AG04449 (cell line): ENCODE data around the gene TYW1B.
"Not testable (repeated sequence)": the region's sequence is repeated elsewhere in the genome, so short reads cannot be mapped to it uniquely, and the experiment has no call there.

Experiments
- CTCF ChIA-PET: fragments of 350-600 bp; formaldehyde crosslinking; extraction: SDS; loops from one replicate; lab custom pipeline; 2021; ENCODE audit warnings: antibody characterized with exemption; lab: Yijun Ruan, JAX
- POLR2A ChIA-PET: fragments of 400-600, 350-600 bp; formaldehyde crosslinking; extraction: SDS; loops from one replicate; lab custom pipeline; 2020; ENCODE audit warnings: antibody characterized with exemption, inconsistent platforms; lab: Yijun Ruan, JAX
- DNase-seq: peaks from one replicate; pipeline ENCODE4 v3.0.0-alpha.2; 2010; ENCODE audit warnings: low read depth, low spot score
- H3K4me3 ChIP-seq: 2 replicates; pipeline ENCODE4 v1.5.1; 2011; ENCODE audit warnings: low read depth, mild to moderate bottlenecking, control low read depth, low read length
- CTCF ChIP-seq: IDR thresholded peaks from one replicate; pipeline ENCODE4 v1.5.1; 2011; ENCODE audit warnings: mild to moderate bottlenecking, moderate library complexity, low read length, control low read depth, inconsistent platforms; ENCODE audit not compliant: insufficient read depth; ENCODE audit errors: missing control alignments

Gene TYW1B

GRCh38 chr7:72603073-72603472, 224.9 kb downstream of the TYW1B start:
- POLR2A ChIA-PET = no interaction called here
- CTCF ChIA-PET = no interaction called here
- no peak for DNase-seq
- TF ChIP-seq CTCF = no peak
- H3K4me3 ChIP-seq = no peak overlapping the region

GRCh38 chr7:72601683-72602082, 226.3 kb downstream of the TYW1B start:
- DNase-seq, CTCF ChIA-PET, POLR2A ChIA-PET: not testable (repeated sequence)

GRCh38 chr7:72590023-72590422, 238.0 kb downstream of the TYW1B start:
- POLR2A ChIA-PET, CTCF ChIA-PET, DNase-seq, H3K4me3 ChIP-seq: not testable (repeated sequence)

More at GRCh38 chr7:72601683-72602082, 226.3 kb downstream of the TYW1B start:
- not testable (repeated sequence) for H3K4me3 ChIP-seq

- not testable (repeated sequence) for DNase-seq
Observed at GRCh38 chr7:72587267-72587666, 240.7 kb downstream of the TYW1B start.

DNA sequence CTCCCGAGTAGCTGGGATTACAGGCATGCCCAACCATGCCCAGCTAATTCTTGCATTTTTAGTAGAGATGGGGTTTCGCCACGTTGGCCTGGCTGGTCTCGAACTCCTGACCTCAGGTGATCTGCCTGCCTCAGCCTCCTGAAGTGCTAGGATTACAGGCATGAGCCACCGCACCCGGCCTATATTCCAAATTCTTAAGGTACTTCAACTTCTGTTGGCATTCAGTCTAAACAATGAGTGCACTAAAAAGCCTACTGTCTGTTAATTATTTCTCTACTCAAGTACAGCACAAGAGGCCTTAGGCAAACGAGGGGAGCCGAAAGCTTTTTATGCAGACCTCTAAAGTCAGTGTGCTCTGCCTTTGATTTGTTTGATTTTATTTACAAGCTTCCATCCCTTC, 243.4 kb downstream of the TYW1B start:
- H3K4me3 ChIP-seq, DNase-seq, POLR2A ChIA-PET, CTCF ChIA-PET: not testable (repeated sequence)

More at GRCh38 chr7:72587267-72587666, 240.7 kb downstream of the TYW1B start:
- POLR2A ChIA-PET, CTCF ChIA-PET, H3K4me3 ChIP-seq: not testable (repeated sequence)

GRCh38 chr7:72583620-72584361, 244.2 kb downstream of the TYW1B start:
- H3K4me3 ChIP-seq, POLR2A ChIA-PET, DNase-seq, CTCF ChIA-PET: not testable (repeated sequence)

- DNase-seq = not testable (repeated sequence)
Observed at GRCh38 chr7:72580142-72580770, 247.7 kb downstream of the TYW1B start.

GRCh38 chr7:72577107-72577506, 250.9 kb downstream of the TYW1B start:
- no peak for DNase-seq
- TF ChIP-seq CTCF = no peak
- ChIA-PET CTCF (no interaction called here), POLR2A (no interaction called here)
- no peak overlapping the region for H3K4me3 ChIP-seq

More at GRCh38 chr7:72580142-72580770, 247.7 kb downstream of the TYW1B start:
- POLR2A ChIA-PET, CTCF ChIA-PET, H3K4me3 ChIP-seq: not testable (repeated sequence)

GRCh38 chr7:72561988-72562387, 266.0 kb downstream of the TYW1B start:
- POLR2A ChIA-PET, H3K4me3 ChIP-seq, DNase-seq, CTCF ChIA-PET: not testable (repeated sequence)

DNA sequence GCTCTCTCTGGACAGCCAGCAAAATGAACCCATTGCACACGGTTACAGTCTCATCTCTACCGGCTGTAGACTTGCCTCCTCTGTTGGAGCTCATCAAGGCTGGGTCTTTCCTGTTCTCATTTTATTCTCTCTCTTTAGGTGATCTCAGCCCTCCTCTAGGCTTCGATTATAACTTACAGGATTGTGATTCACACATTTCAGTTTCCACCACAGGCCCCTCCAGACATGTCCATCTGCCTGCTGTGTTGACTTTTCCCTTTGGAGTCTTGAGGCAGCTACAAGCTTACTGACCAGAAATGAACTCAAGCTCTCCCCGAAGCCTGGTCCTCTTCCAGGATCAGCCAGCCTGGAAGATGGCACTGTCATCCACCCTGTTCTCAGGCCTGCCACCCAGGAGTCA, 268.5 kb downstream of the TYW1B start:
- POLR2A ChIA-PET, H3K4me3 ChIP-seq, DNase-seq, CTCF ChIA-PET: not testable (repeated sequence)

- CTCF ChIA-PET, DNase-seq, POLR2A ChIA-PET, H3K4me3 ChIP-seq: not testable (repeated sequence)
Observed at GRCh38 chr7:72556733-72557132, 271.3 kb downstream of the TYW1B start.

DNA sequence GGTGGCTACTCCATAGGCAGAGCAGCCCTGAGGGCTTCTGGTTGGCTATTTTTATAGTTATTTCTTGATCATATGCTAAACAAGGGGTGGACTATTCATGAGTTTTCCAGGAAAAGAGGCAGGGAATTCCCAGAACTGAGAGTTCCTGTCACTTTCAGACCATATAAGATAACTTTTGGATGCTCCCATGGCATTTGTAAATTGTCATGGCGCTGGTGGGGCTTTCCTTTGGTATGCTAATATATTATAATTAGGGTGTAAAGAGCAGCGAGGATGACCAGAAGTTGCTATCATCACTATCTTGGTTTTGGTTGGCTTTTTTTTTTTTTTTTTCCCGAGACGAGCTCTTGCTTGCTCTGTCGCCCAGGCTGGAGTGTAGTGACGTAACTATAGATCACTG, 272.8 kb downstream of the TYW1B start:
- CTCF ChIA-PET, H3K4me3 ChIP-seq, DNase-seq, POLR2A ChIA-PET: not testable (repeated sequence)

- H3K4me3 ChIP-seq, CTCF ChIA-PET, DNase-seq, POLR2A ChIA-PET: not testable (repeated sequence)
Observed at GRCh38 chr7:72554401-72554800, 273.6 kb downstream of the TYW1B start.

DNA sequence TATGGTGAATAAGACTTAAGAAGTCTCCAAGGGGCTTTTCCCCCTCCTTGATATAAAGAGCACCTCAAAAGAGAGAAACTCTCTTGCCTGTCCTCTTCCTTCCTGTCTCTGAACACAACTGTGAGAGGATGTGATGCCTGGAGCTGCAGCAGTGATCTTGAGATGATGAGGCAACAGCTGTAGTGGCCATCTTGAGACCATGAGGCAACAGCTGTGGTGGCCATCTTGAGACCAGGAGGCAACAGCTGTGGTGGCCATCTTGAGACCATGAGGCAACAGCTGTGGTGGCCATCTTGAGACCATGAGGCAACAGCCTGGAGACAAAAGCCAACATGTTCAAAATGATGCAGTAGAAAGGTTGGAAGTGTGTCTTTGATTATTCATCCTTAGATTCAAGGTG, 277.5 kb downstream of the TYW1B start:
- H3K4me3 ChIP-seq, POLR2A ChIA-PET, CTCF ChIA-PET, DNase-seq: not testable (repeated sequence)
